ENCODE data around the gene CAMK1G. TPM values are rescaled to one million over a fixed set of nuclear protein-coding genes. Genes with fewer than 3 reads are reported as not detected.

CAMK1G gene
- total and polyA plus RNA-seq, 2 experiments from 2014 or later, result 0.32 to 0.76 TPM

- Mint-ChIP-seq H3K27ac (no peak overlapping the region), H3K4me3 (no peak overlapping the region), H3K9me3 (peaks cover 6% of the 10 kb centered on the region; the same call in 2 of the 3 replicates), H3K36me3 (ENCODE audit: low read depth) (no peaks in the 10 kb centered on the region), H3K4me1 (peaks cover 13% of the 10 kb centered on the region), H3K27me3 (ENCODE audit: insufficient read depth, low read depth, poor library complexity) (peaks cover 3% of the 10 kb centered on the region)
- Histone ChIP-seq H3F3A (replicated peaks; ENCODE audit: low read depth) (no peaks in the 10 kb centered on the region), H3K27me3 (ENCODE audit: insufficient read depth) (peaks cover 22% of the 10 kb centered on the region), H3K4me3 (no peak overlapping the region), H3K79me2 (replicated peaks; ENCODE audit: insufficient read depth) (no peaks in the 10 kb centered on the region), H3K9me2 (ENCODE audit: insufficient read depth) (no peaks in the 10 kb centered on the region), H3K4me1 (ENCODE audit: insufficient read depth) (peaks cover 11% of the 10 kb centered on the region), H3K27ac (ENCODE audit: low read depth) (no peak overlapping the region), H3K4me2 (no peak overlapping the region), H3K36me3 (ENCODE audit: insufficient read depth) (no peaks in the 10 kb centered on the region), H2AFZ (no peak overlapping the region), H4K20me1 (replicated peaks; ENCODE audit: insufficient read depth) (no peaks in the 10 kb centered on the region)
- ATAC-seq (no peak), DNase-seq (ENCODE audit: low spot score) (no peak)
- TF ChIP-seq EZH2 (IDR thresholded peaks at IDR 0.05; ENCODE audit: low read depth, unreplicated experiment), result no peak
- TF ChIP-seq NANOG (IDR thresholded peaks at IDR 0.05; ENCODE audit: borderline replicate concordance), result no peak
- no peak for TF ChIP-seq ETS1 (IDR thresholded peaks at IDR 0.05)
- TF ChIP-seq STAT1 (IDR thresholded peaks at IDR 0.05; ENCODE audit: unreplicated experiment), result no peak
- no peak for TF ChIP-seq REST (IDR thresholded peaks at IDR 0.05; ENCODE audit: unreplicated experiment)
These were observed 6.3 kb downstream of the CAMK1G start for GRCh38 chr1:209589863-209590262.

GRCh38 chr1:209590405-209590804 is 6.9 kb downstream of the CAMK1G start:
- Mint-ChIP-seq H3K27me3 (ENCODE audit: insufficient read depth, low read depth, poor library complexity) (peaks cover 3% of the 10 kb centered on the region), H3K4me3 (no peak overlapping the region), H3K4me1 (peaks cover 13% of the 10 kb centered on the region), H3K36me3 (ENCODE audit: low read depth) (no peaks in the 10 kb centered on the region), H3K27ac (no peak overlapping the region), H3K9me3 (peaks cover 6% of the 10 kb centered on the region; the same call in 2 of the 3 replicates)
- Histone ChIP-seq H2AFZ (no peak overlapping the region), H3F3A (replicated peaks; ENCODE audit: low read depth) (no peaks in the 10 kb centered on the region), H3K4me1 (ENCODE audit: insufficient read depth) (peaks cover 11% of the 10 kb centered on the region), H3K79me2 (replicated peaks; ENCODE audit: insufficient read depth) (no peaks in the 10 kb centered on the region), H3K27me3 (ENCODE audit: insufficient read depth) (peaks cover 16% of the 10 kb centered on the region), H3K4me2 (no peak overlapping the region), H3K36me3 (ENCODE audit: insufficient read depth) (no peaks in the 10 kb centered on the region), H3K4me3 (no peak overlapping the region), H3K27ac (ENCODE audit: low read depth) (no peak overlapping the region), H3K9me2 (ENCODE audit: insufficient read depth) (no peaks in the 10 kb centered on the region), H4K20me1 (replicated peaks; ENCODE audit: insufficient read depth) (no peaks in the 10 kb centered on the region)
- TF ChIP-seq CTCF (conservative IDR thresholded peaks at IDR 0.05; ENCODE audit: low read depth in 2 of 2), result peak; percentile 40 to 62; a peak in 3 of 4 replicates
- TF ChIP-seq ZNF462 (CRISPR knock-in tag; IDR thresholded peaks at IDR 0.05), result no peak
- peak; percentile 72 for DNase-seq (ENCODE audit: low spot score)
- ATAC-seq, result peak; percentile 82
